ENCODE measurements around the gene EZR.

DNA sequence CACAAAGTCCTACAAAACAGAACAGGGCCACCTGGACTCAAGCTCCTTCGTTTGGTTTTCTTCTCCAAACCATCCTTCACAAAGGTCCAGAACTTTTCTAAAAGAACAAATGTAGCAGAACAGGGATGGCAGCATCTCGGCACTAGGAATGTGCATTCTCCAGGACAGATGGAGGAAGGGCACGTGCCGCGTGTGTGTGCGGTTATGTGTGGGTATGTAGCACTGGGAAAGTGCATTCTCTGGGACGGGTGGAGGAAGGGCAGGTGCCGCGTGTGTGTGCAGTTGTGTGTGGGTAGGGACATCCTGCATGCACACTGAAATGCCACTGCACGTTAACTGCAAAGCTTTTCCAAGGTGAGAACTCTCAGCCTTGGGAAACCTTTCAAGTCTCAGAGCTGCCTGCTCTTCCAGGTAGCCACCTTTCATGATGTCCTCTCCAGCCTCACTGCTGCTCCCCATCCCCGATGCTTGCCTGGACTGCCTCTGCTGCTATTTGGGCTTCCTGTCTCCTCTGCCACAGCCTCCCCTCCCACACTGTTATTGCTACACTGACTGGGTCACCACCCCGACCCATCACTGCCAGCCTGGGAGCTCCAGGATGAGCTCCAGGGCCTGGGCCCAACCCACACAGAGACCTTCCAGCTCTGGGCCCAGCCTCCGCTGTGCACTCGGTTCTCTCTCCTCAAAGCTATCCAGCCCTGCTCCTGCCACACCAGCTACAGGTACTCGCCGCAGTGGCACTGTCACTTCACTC lies 47.6 kb downstream of the EZR start:
- TF ChIP-seq, protein P1, sequence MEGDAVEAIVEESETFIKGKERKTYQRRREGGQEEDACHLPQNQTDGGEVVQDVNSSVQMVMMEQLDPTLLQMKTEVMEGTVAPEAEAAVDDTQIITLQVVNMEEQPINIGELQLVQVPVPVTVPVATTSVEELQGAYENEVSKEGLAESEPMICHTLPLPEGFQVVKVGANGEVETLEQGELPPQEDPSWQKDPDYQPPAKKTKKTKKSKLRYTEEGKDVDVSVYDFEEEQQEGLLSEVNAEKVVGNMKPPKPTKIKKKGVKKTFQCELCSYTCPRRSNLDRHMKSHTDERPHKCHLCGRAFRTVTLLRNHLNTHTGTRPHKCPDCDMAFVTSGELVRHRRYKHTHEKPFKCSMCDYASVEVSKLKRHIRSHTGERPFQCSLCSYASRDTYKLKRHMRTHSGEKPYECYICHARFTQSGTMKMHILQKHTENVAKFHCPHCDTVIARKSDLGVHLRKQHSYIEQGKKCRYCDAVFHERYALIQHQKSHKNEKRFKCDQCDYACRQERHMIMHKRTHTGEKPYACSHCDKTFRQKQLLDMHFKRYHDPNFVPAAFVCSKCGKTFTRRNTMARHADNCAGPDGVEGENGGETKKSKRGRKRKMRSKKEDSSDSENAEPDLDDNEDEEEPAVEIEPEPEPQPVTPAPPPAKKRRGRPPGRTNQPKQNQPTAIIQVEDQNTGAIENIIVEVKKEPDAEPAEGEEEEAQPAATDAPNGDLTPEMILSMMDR (IDR thresholded peaks at IDR 0.05; ENCODE audit: low read length) = no peak
- no peak for TF ChIP-seq EZH2 (IDR thresholded peaks at IDR 0.05; ENCODE audit: borderline replicate concordance, low read length)
